Posterior vena cava (tissue), 2 donors: ENCODE data around the gene DERL2. TPM values are rescaled to one million over a fixed set of nuclear protein-coding genes. Genes with fewer than 3 reads are reported as not detected.

Experiments used
- DNase-seq: peaks from one replicate; pipeline ENCODE4 v3.0.0-alpha.2; 2020; ENCODE audit warnings: low spot score
- intact Hi-C, 2 donors: fragments of 100-400 bp; cut with DNase I; formaldehyde crosslinking; loops; one replicate each; pipeline versions ENCODE4 v1.14.1 to v1.14.2; 2022 to 2023
- long read RNA-seq, 2 donors: library from polyadenylated mRNA; unstranded; transcript quantifications; one replicate each; pipeline ENCODE4 v2.0.0, GENCODE V29; 2020 to 2021
- total RNA-seq, 2 donors: library from RNA; stranded (reverse); fragmentation: NEBNext Ultra II Directional; extraction: Animal tissue kit (Norgen Biotek cat#: 25700); gene quantifications; one replicate each; pipeline ENCODE4 v1.2.1, GENCODE V29; 2021
- donor health status: DM: yes; HTN: yes; CAD: no.
- donor health status: DM: yes; HTN: yes; CAD: no.

Gene DERL2
- 10 to 100 TPM; 43.3 to 49.6 TPM for total RNA-seq
- long read RNA-seq, donor 1, full-length matches to known transcripts: 16 of 22 reads
- long read RNA-seq, donor 1, partial matches to known transcripts: 1 of 22 reads
- long read RNA-seq, donor 1, other reads (novel, unspliced or antisense): 5 of 22 reads
- long read RNA-seq, donor 2, full-length matches to known transcripts: 52 of 67 reads
- long read RNA-seq, donor 2, partial matches to known transcripts: 1 of 67 reads
- long read RNA-seq, donor 2, other reads (novel, unspliced or antisense): 14 of 67 reads

GRCh38 chr17:5485270-5486205 is at the start of gene DERL2:
DERL2 (minus strand) TSS chr17:5486178; CDS start chr17:5486161, 17 bp downstream.
- intact Hi-C loops: no loop called here
- no peak for DNase-seq

- intact Hi-C loops: loop anchor here in 1 of 2 donors (10.0 kb wide), 1 partner anchor 359 kb away; no protein-coding TSS in a partner anchor
- DNase-seq: no peak
Observed at GRCh38 chr17:5535436-5535835, 49.5 kb upstream of the DERL2 start.

GRCh38 chr17:5533486-5534315 is 47.7 kb upstream of the DERL2 start:
- DNase-seq: peak; percentile 66

GRCh38 chr17:5532581-5532980 is 46.6 kb upstream of the DERL2 start:
- intact Hi-C loops: loop anchor here in 1 of 2 donors (10.0 kb wide), 1 partner anchor 362 kb away; no protein-coding TSS in a partner anchor
- DNase-seq: no peak

More at GRCh38 chr17:5533486-5534315, 47.7 kb upstream of the DERL2 start:
- intact Hi-C loops: loop anchor here in 1 of 2 donors (10.0 kb wide), 1 partner anchor 361 kb away; no protein-coding TSS in a partner anchor

- intact Hi-C loops: loop anchor here in 1 of 2 donors (10.0 kb wide), 1 partner anchor 364 kb away; no protein-coding TSS in a partner anchor
- DNase-seq: no peak
Observed at GRCh38 chr17:5531085-5531418, 45.1 kb upstream of the DERL2 start.

GRCh38 chr17:5530265-5531084 is 44.5 kb upstream of the DERL2 start:
- no peak for DNase-seq
- intact Hi-C loops: loop anchor here in 1 of 2 donors (10.0 kb wide), 1 partner anchor 364 kb away; no protein-coding TSS in a partner anchor

- no peak for DNase-seq
Observed at GRCh38 chr17:5527601-5528250, 41.7 kb upstream of the DERL2 start.

GRCh38 chr17:5526821-5527598 is 41.0 kb upstream of the DERL2 start:
- intact Hi-C loops: no loop called here
- DNase-seq: peak; percentile 86

More at GRCh38 chr17:5527601-5528250, 41.7 kb upstream of the DERL2 start:
- intact Hi-C loops: no loop called here

GRCh38 chr17:5523249-5523648 is 37.3 kb upstream of the DERL2 start:
- peak; percentile 5 for DNase-seq
- intact Hi-C loops: no loop called here

- intact Hi-C loops: no loop called here
- DNase-seq: peak; percentile 38
Observed at GRCh38 chr17:5522476-5522875, 36.5 kb upstream of the DERL2 start.

- intact Hi-C loops: no loop called here
- DNase-seq: peak; percentile 23
Observed at GRCh38 chr17:5516060-5516792, 30.2 kb upstream of the DERL2 start.

- DNase-seq: no peak
- intact Hi-C loops: no loop called here
Observed at GRCh38 chr17:5514976-5515375, 29.0 kb upstream of the DERL2 start.

GRCh38 chr17:5513628-5514027 is 27.6 kb upstream of the DERL2 start:
- intact Hi-C loops: no loop called here
- no peak for DNase-seq

GRCh38 chr17:5511401-5512225 is 25.6 kb upstream of the DERL2 start:
- no peak for DNase-seq
- intact Hi-C loops: no loop called here

GRCh38 chr17:5510771-5511170 is 24.8 kb upstream of the DERL2 start:
- no peak for DNase-seq
- intact Hi-C loops: no loop called here

GRCh38 chr17:5509482-5509881 is 23.5 kb upstream of the DERL2 start:
- DNase-seq: no peak
- intact Hi-C loops: no loop called here
